ENCODE results near the gene ST3GAL3.

The ST3GAL3 gene

GRCh38 chr1:43842175-43842498 lies 134.8 kb downstream of the ST3GAL3 start:
- TF ChIP-seq POLR2AphosphoS5 (IDR thresholded peaks at IDR 0.05; ENCODE audit: low read depth, low read length), result no peak
- no peak for TF ChIP-seq SIN3A (IDR thresholded peaks at IDR 0.05; ENCODE audit: borderline replicate concordance, insufficient read depth, low read length)
- TF ChIP-seq FOXP2 (optimal IDR thresholded peaks at IDR 0.05; ENCODE audit: borderline replicate concordance, extremely low read depth, extremely low read length, insufficient read depth), result no peak
- no peak for TF ChIP-seq REST (IDR thresholded peaks at IDR 0.05; ENCODE audit: insufficient read depth in 1 of 2, low read depth in 2 of 2, low read length in 2 of 2)
- no peak for TF ChIP-seq TAF1 (IDR thresholded peaks at IDR 0.05; ENCODE audit: borderline replicate concordance, insufficient read depth, low read length)

- TF ChIP-seq TAF1 (IDR thresholded peaks at IDR 0.05; ENCODE audit: borderline replicate concordance, insufficient read depth, low read length), result no peak
- TF ChIP-seq POLR2AphosphoS5 (IDR thresholded peaks at IDR 0.05; ENCODE audit: low read depth, low read length), result no peak
- no peak for TF ChIP-seq REST (IDR thresholded peaks at IDR 0.05; ENCODE audit: insufficient read depth in 1 of 2, low read depth in 2 of 2, low read length in 2 of 2)
- no peak for TF ChIP-seq FOXP2 (optimal IDR thresholded peaks at IDR 0.05; ENCODE audit: borderline replicate concordance, extremely low read depth, extremely low read length, insufficient read depth)
- no peak for TF ChIP-seq SIN3A (IDR thresholded peaks at IDR 0.05; ENCODE audit: borderline replicate concordance, insufficient read depth, low read length)
Measured at GRCh38 chr1:43843684-43844083, 136.3 kb downstream of the ST3GAL3 start.

GRCh38 chr1:43844114-43844513 lies 136.8 kb downstream of the ST3GAL3 start:
- TF ChIP-seq SIN3A (IDR thresholded peaks at IDR 0.05; ENCODE audit: borderline replicate concordance, insufficient read depth, low read length) (no peak), TAF1 (IDR thresholded peaks at IDR 0.05; ENCODE audit: borderline replicate concordance, insufficient read depth, low read length) (no peak), POLR2AphosphoS5 (IDR thresholded peaks at IDR 0.05; ENCODE audit: low read depth, low read length) (no peak), REST (IDR thresholded peaks at IDR 0.05; ENCODE audit: insufficient read depth in 1 of 2, low read depth in 2 of 2, low read length in 2 of 2) (no peak)

GRCh38 chr1:43847290-43847689 lies 140.0 kb downstream of the ST3GAL3 start:
- TF ChIP-seq TAF1 (IDR thresholded peaks at IDR 0.05; ENCODE audit: borderline replicate concordance, insufficient read depth, low read length), result no peak
- no peak for TF ChIP-seq FOXP2 (optimal IDR thresholded peaks at IDR 0.05; ENCODE audit: borderline replicate concordance, extremely low read depth, extremely low read length, insufficient read depth)
- no peak for TF ChIP-seq SIN3A (IDR thresholded peaks at IDR 0.05; ENCODE audit: borderline replicate concordance, insufficient read depth, low read length)
- no peak for TF ChIP-seq POLR2AphosphoS5 (IDR thresholded peaks at IDR 0.05; ENCODE audit: low read depth, low read length)
- TF ChIP-seq REST (IDR thresholded peaks at IDR 0.05; ENCODE audit: insufficient read depth in 1 of 2, low read depth in 2 of 2, low read length in 2 of 2), result no peak

- TF ChIP-seq FOXP2 (optimal IDR thresholded peaks at IDR 0.05; ENCODE audit: borderline replicate concordance, extremely low read depth, extremely low read length, insufficient read depth) (no peak), TAF1 (IDR thresholded peaks at IDR 0.05; ENCODE audit: borderline replicate concordance, insufficient read depth, low read length) (no peak), SIN3A (IDR thresholded peaks at IDR 0.05; ENCODE audit: borderline replicate concordance, insufficient read depth, low read length) (no peak), REST (IDR thresholded peaks at IDR 0.05; ENCODE audit: insufficient read depth in 1 of 2, low read depth in 2 of 2, low read length in 2 of 2) (no peak), POLR2AphosphoS5 (IDR thresholded peaks at IDR 0.05; ENCODE audit: low read depth, low read length) (no peak)
Measured at GRCh38 chr1:43847882-43848281, 140.5 kb downstream of the ST3GAL3 start.

Measured in PFSK-1 (cell line).